H7 (cell line): Measurements from ENCODE around the gene PCAT7. TPM values are rescaled to one million over a fixed set of nuclear protein-coding genes. Genes with fewer than 3 reads are reported as not detected.
"Not testable (repeated sequence)": the region's sequence is repeated elsewhere in the genome, so short reads cannot be mapped to it uniquely, and the experiment has no call there.

Experiments used
- DNase-seq: peaks from one replicate; pipeline ENCODE4 v3.0.0; 2012
- H3K27me3 ChIP-seq: 2 replicates; pipeline ENCODE4 v1.6.0; 2011; ENCODE audit warnings: mild to moderate bottlenecking, low read length; ENCODE audit not compliant: control insufficient read depth, insufficient read depth
- H3K36me3 ChIP-seq: replicated peaks from 2 replicates; pipeline ENCODE4 v1.5.1; 2011; ENCODE audit warnings: low read length; ENCODE audit not compliant: control insufficient read depth, insufficient read depth
- H3K4me3 ChIP-seq: 2 replicates; pipeline ENCODE4 v1.5.1; 2011; ENCODE audit warnings: low read depth, mild to moderate bottlenecking, control low read depth, low read length, moderate library complexity; ENCODE audit not compliant: insufficient read depth
- total RNA-seq: library from RNA; depleted of rRNA; stranded (reverse); fragments of >200 nt; shearing (Covaris generic); gene quantifications from 2 replicates; pipeline ENCODE4 v1.2.3, GENCODE V29; 2014; rRNA removed

Gene PCAT7
- total RNA-seq, result 1.3 and 2.3 TPM in 2 replicates

GRCh38 chr9:94554439-94555331 lies at the start of gene PCAT7:
Gene PCAT7 (plus strand): TSS chr9:94555083.
- DNase-seq, result peak; percentile 87
- H3K4me3 ChIP-seq, result peak within 1 kb of the TSS; percentile 80
- H3K36me3 ChIP-seq, result no peaks in the 10 kb centered on the region; the same call in 1 of the 2 replicates
- peaks cover 2% of the 10 kb centered on the region; the same call in 1 of the 2 replicates for H3K27me3 ChIP-seq

DNA sequence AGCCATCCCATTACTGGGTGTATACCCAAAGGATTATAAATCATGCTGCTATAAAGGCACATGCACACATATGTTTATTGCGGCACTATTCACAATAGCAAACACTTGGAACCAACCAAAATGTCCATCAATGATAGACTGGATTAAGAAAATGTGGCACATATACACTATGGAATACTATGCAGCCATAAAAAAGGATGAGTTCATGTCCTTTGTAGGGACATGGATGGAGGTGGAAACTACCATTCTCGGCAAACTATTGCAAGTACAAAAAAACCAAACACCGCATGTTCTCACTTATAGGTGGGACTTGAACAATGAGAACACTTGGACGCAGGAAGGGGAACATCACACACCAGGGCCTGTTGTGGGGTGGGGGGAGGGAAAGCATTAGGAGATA lies 48.5 kb upstream of the PCAT7 start:
- DNase-seq, H3K36me3 ChIP-seq, H3K4me3 ChIP-seq, H3K27me3 ChIP-seq: not testable (repeated sequence)

DNA sequence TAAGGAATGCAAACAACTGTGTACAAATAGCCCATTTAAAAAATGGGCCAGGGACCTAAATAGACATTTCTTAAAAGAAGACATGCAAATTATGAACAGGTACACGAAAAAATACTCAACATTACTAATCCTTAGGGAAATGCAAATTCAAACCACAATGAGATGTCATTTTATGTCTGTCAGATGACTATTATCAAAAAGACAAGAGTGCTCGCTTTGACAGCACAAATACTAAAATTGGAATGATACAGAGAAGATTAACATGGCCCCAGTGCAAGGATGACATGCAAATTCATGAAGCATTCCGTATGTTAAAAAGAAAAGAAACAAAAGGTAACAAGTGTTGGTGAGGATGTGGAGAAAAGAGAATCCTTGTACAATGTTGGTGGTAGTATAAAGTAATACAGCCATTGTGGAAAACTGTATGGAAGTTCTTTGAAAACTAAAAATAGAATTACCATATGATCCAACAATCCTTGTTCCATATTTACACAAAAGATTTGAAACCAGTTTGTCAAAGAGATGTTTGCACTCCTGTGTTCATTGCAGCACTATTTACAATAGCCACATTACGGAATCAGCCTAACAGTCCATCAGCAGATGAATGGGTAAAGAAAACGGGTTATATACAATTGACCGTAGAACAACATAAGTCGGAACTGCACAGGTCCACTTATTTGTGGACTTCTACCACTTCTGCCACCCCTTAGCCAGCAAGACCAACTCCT lies 47.2 kb upstream of the PCAT7 start:
- Histone ChIP-seq H3K36me3 (no peaks in the 10 kb centered on the region), H3K4me3 (no peak overlapping the region), H3K27me3 (no peaks in the 10 kb centered on the region)
- no peak for DNase-seq

GRCh38 chr9:94511134-94511954 lies 43.5 kb upstream of the PCAT7 start:
- DNase-seq, result no peak
- no peak overlapping the region for H3K4me3 ChIP-seq

DNA sequence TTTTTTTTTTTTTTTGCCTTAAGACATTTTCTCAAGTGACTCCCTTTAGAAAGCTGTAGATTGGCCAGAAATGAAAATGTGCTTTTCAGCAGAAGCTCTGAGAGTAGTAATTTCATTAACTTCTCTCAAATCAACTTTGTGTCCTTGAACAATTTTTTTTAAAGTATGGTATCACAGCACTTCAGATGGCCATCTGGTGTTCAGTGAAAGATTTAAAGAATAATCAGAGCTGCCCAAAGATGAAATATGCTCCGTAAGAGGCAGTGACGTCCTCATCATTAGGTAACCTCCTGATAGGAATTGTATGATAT lies 43.0 kb upstream of the PCAT7 start:
- Histone ChIP-seq H3K36me3 (no peaks in the 10 kb centered on the region), H3K4me3 (no peak overlapping the region), H3K27me3 (no peaks in the 10 kb centered on the region)
- no peak for DNase-seq

More at GRCh38 chr9:94511134-94511954, 43.5 kb upstream of the PCAT7 start:
- no peaks in the 10 kb centered on the region for H3K36me3 ChIP-seq
- H3K27me3 ChIP-seq, result no peaks in the 10 kb centered on the region

DNA sequence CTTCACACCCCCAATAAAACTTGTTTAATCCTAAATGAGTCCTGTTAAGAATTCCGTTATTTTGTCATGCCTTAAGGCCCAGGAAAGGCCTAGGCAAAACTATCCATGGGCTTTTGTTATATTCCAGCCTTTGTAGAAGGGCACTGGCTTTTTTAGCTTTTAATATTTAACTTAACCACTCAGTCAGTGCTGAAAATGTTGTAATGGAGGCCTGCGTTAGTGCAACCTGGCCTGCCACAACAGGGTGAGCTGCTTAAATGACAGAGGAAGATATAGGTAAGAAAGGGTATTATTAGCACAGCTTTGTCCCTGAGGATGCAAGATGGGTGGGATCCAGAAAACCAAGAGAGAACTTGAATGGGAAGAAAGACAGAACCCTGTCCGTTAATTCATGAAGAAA lies 40.2 kb upstream of the PCAT7 start:
- Histone ChIP-seq H3K27me3 (no peaks in the 10 kb centered on the region), H3K36me3 (no peaks in the 10 kb centered on the region), H3K4me3 (no peak overlapping the region)
- DNase-seq, result no peak

DNA sequence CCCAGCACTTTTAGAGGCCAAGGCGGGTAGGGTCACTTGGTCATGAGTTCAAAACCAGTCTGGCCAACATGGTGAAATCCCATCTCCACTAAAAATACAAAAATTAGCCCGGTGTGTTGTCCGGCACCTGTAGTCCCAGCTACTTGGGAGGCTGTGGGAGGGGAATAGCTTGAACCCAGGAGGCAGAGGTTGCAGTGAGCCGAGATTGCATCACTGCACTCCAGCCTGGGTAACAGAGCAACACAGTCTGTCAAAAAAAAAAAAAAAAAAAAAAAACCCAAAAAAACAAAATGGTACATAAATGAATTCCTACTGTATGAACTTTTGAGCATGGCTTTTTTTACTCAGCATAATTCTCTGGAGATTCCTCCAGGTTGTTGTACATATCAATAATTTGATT lies 37.6 kb upstream of the PCAT7 start:
- Histone ChIP-seq H3K4me3 (no peak overlapping the region), H3K36me3 (no peaks in the 10 kb centered on the region), H3K27me3 (no peaks in the 10 kb centered on the region)
- no peak for DNase-seq

DNA sequence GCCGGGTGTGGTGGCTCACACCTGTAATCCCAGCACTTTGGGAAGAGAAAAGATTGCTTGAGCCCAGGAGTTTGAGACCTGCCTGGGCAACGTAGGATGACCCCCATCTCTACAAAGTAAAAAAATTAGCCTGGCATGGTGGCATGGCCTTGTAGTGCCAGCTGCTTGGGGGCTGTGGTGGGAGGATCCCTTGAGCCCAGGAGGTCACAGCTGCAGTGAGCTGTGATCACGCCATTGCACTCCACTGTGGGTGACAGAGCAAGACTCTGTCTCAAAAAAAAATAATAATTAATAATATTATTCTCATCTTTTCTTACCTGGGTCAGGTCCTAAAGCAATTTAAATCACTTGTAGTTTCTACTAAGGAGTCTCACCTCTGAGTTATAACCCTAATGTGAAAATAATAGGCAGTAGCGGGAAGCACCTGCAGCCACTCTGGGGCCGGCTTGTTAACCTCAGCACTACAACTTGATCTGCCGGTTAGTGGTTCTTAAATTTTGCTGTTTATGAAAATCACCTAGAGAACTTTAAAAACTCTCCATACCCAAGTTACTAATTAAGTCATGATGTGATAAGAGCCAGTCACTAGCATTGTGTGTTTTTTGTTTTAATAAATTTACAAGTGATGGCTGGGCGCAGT lies 29.4 kb upstream of the PCAT7 start:
- Histone ChIP-seq H3K27me3 (no peaks in the 10 kb centered on the region), H3K36me3 (no peaks in the 10 kb centered on the region), H3K4me3 (no peak overlapping the region)
- DNase-seq, result no peak

DNA sequence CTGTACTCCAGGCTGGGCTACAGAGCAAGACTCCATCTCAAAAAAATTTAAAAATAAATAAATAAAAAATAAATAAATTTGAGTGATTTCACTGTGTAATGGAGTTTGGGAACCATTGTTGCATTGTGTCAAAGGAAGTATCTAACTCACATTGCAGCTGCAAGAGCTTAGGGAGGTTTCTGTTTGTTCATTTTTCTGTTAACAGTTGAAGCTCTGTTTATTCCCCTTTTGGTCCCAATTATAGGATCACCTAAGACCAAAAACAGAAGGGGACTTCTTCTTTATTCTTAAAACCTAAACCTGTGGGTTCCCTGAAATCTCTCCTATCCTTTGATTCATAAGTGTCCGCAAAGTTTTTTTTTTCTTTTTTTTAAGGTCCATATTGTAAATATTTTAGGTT lies 28.6 kb upstream of the PCAT7 start:
- no peak overlapping the region for H3K4me3 ChIP-seq
- no peak for DNase-seq
- H3K36me3 ChIP-seq, result no peaks in the 10 kb centered on the region
- H3K27me3 ChIP-seq, result no peaks in the 10 kb centered on the region

DNA sequence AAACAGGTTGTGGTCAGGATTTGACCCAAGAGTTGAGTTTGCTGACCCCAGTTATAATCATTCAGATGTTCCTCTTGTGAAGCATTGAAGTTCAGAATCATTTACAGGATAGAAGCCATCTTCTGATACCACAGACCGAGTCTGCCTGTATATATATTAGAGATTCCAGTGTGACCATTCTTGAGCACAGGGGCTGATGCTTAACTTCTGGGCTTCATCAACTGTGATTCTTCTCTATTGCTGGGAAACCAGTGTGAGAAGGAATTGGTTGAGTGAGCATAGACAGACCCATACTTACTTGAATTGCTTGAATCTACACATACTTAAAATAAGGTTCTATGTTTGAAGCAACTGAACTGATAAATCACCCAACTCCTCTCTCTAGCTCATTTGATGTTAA lies 27.9 kb upstream of the PCAT7 start:
- Histone ChIP-seq H3K27me3 (no peaks in the 10 kb centered on the region), H3K36me3 (no peaks in the 10 kb centered on the region)
- no peak for DNase-seq

DNA sequence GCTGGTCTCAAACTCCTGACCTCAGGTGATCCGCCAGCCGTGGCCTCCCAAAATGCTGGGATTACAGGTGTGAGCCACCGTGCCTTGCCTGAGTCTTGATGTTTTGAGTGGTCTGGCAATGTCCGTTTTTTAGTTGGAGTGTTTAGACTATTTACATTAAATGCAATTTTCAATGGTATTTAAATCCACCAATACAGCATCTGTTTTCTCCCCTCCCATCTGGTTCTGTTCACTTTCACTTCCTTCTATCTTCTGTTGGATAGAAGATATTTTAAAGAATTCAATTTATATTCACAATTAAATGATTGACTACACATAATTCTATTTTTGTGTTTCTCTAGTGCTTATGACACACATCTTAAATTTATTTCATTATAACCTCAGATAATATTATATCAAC lies 26.0 kb upstream of the PCAT7 start:
- DNase-seq, result no peak

More for the DNA sequence above, 27.9 kb upstream of the PCAT7 start:
- no peak overlapping the region for H3K4me3 ChIP-seq

GRCh38 chr9:94533155-94533554 lies 21.7 kb upstream of the PCAT7 start:
- DNase-seq, result no peak
- Histone ChIP-seq H3K27me3 (no peaks in the 10 kb centered on the region), H3K4me3 (no peak overlapping the region), H3K36me3 (no peaks in the 10 kb centered on the region)

More for the DNA sequence above, 26.0 kb upstream of the PCAT7 start:
- Histone ChIP-seq H3K36me3 (no peaks in the 10 kb centered on the region), H3K4me3 (no peak overlapping the region), H3K27me3 (no peaks in the 10 kb centered on the region)

DNA sequence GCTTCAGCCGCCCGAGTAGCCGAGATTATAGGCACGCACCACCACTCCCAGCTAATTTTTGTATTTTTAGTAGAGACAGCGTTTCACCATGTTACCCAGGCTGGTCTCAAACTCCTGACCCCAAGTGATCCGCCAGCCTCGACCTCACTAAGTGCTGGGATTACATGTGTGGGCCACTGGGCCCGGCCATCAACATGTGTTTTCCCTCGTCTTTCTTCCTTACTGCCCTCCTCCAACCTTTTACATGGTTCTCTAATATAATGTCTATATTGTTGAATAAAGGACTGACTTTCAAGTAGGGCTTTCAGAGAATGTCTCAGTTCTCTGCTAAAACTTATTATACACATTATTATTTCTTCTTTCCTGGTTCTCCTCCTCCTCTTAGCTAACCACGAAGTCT lies 21.3 kb upstream of the PCAT7 start:
- no peak for DNase-seq
- Histone ChIP-seq H3K4me3 (no peak overlapping the region), H3K36me3 (no peaks in the 10 kb centered on the region), H3K27me3 (no peaks in the 10 kb centered on the region)

DNA sequence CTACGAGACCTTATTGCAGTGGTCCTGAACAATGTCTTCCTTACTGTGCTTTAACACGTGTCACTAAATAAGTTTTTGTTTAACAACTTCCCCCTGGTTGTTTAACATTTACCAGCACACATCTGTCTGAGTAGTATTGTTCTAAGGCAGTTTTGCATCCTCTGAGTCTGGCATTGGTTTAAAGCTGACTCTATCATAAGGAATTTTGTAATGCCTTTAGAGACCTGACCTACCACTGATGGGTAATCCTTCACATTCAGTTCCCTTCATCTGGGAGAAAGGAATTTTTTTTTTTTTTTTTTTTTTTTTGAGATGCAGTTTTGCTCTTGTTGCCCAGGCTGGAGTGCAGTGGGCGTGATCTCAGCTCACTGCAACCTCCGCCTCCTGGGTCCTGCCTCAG lies 20.0 kb upstream of the PCAT7 start:
- no peak for DNase-seq
- Histone ChIP-seq H3K36me3 (no peaks in the 10 kb centered on the region), H3K4me3 (no peak overlapping the region), H3K27me3 (no peaks in the 10 kb centered on the region)
